Measurements from ENCODE around the gene PANX2.

Gene PANX2

GRCh38 chr22:50226875-50227165 is 56.3 kb downstream of the PANX2 start:
- Mint-ChIP-seq H3K36me3 (ENCODE audit: low read depth) (peaks cover 37% of the 10 kb centered on the region), H3K4me3 (no peak overlapping the region), H3K4me1 (no peaks in the 10 kb centered on the region), H3K27ac (no peak overlapping the region), H3K27me3 (ENCODE audit: low read depth) (no peaks in the 10 kb centered on the region), H3K9me3 (no peaks in the 10 kb centered on the region)
- no peak for TF ChIP-seq CTCF (IDR thresholded peaks at IDR 0.05; ENCODE audit: unreplicated experiment in 3 of 3)

GRCh38 chr22:50227579-50228215 is 57.2 kb downstream of the PANX2 start:
- Mint-ChIP-seq H3K27ac (no peak overlapping the region), H3K27me3 (ENCODE audit: low read depth) (no peaks in the 10 kb centered on the region), H3K36me3 (ENCODE audit: low read depth) (peaks cover 33% of the 10 kb centered on the region), H3K4me3 (no peak overlapping the region), H3K9me3 (no peaks in the 10 kb centered on the region), H3K4me1 (no peaks in the 10 kb centered on the region)
- no peak for TF ChIP-seq CTCF (IDR thresholded peaks at IDR 0.05; ENCODE audit: unreplicated experiment in 3 of 3)

GRCh38 chr22:50228366-50228765 is 57.8 kb downstream of the PANX2 start:
- no peaks in the 10 kb centered on the region for H3K27me3 Mint-ChIP-seq (ENCODE audit: low read depth)
- H3K27ac Mint-ChIP-seq: no peak overlapping the region
- no peak overlapping the region for H3K4me3 Mint-ChIP-seq
- no peaks in the 10 kb centered on the region for H3K9me3 Mint-ChIP-seq
- no peaks in the 10 kb centered on the region for H3K4me1 Mint-ChIP-seq
- no peak for TF ChIP-seq CTCF (IDR thresholded peaks at IDR 0.05; ENCODE audit: unreplicated experiment in 3 of 3)
- H3K36me3 Mint-ChIP-seq (ENCODE audit: low read depth): peaks cover 31% of the 10 kb centered on the region

GRCh38 chr22:50229370-50229769 is 58.8 kb downstream of the PANX2 start:
- Mint-ChIP-seq H3K9me3 (no peaks in the 10 kb centered on the region), H3K27ac (no peak overlapping the region), H3K27me3 (ENCODE audit: low read depth) (no peaks in the 10 kb centered on the region), H3K36me3 (ENCODE audit: low read depth) (peaks cover 28% of the 10 kb centered on the region), H3K4me1 (no peaks in the 10 kb centered on the region), H3K4me3 (no peak overlapping the region)
- TF ChIP-seq CTCF (IDR thresholded peaks at IDR 0.05; ENCODE audit: unreplicated experiment in 3 of 3): no peak
